Osteoblast (primary cell): ENCODE results near the gene ASIC3. TPM values are rescaled to one million over a fixed set of nuclear protein-coding genes. Genes with fewer than 3 reads are reported as not detected.
A peak's percentile ranks its signal among the peaks of the same experiment; 100 is the strongest.

ENCODE experiments used
- DNase-seq: peaks from one replicate; pipeline ENCODE4 v3.0.0; 2011; ENCODE audit warnings: low spot score, mixed read lengths; ENCODE audit not compliant: insufficient read length; ENCODE audit errors: missing footprints
- H2AFZ ChIP-seq: 2 replicates; pipeline ENCODE4 v1.6.0; 2011; ENCODE audit warnings: mild to moderate bottlenecking, low read length
- H3K27ac ChIP-seq: 2 replicates; pipeline ENCODE4 v1.5.1; 2011; ENCODE audit warnings: mild to moderate bottlenecking, low read depth, low read length, moderate library complexity
- H3K27me3 ChIP-seq: 2 replicates; pipeline ENCODE4 v1.6.0; 2012; ENCODE audit warnings: mild to moderate bottlenecking, control low read depth, inconsistent platforms, low read length, moderate library complexity; ENCODE audit not compliant: insufficient read depth
- H3K36me3 ChIP-seq: 2 replicates; pipeline ENCODE4 v1.5.1; 2011; ENCODE audit warnings: mild to moderate bottlenecking, low read length, control low read depth, moderate library complexity; ENCODE audit not compliant: insufficient read depth
- H3K4me1 ChIP-seq: 2 replicates; pipeline ENCODE4 v1.5.1; 2011; ENCODE audit warnings: mild to moderate bottlenecking, low read length, control low read depth, moderate library complexity; ENCODE audit not compliant: insufficient read depth
- H3K4me2 ChIP-seq: 2 replicates; pipeline ENCODE4 v1.6.0; 2011; ENCODE audit warnings: mild to moderate bottlenecking, low read length; ENCODE audit not compliant: insufficient read depth
- H3K4me3 ChIP-seq: fragments of 200-600 bp; sonication (generic); 3 replicates; pipeline ENCODE4 v1.5.1; 2012; ENCODE audit warnings: mild to moderate bottlenecking, low read length, inconsistent platforms; ENCODE audit not compliant: insufficient read depth
- H3K79me2 ChIP-seq: 2 replicates; pipeline ENCODE4 v1.6.0; 2012; ENCODE audit warnings: mild to moderate bottlenecking, low read length, control low read depth, inconsistent platforms; ENCODE audit not compliant: insufficient read depth
- H3K9me3 ChIP-seq: 2 replicates; pipeline ENCODE4 v1.5.1; 2011; ENCODE audit warnings: low read depth, low read length, control low read depth
- H4K20me1 ChIP-seq: 2 replicates; pipeline ENCODE4 v1.6.0; 2012; ENCODE audit warnings: mild to moderate bottlenecking, low read length, control low read depth; ENCODE audit not compliant: insufficient read depth
- CTCF ChIP-seq: IDR thresholded peaks from 2 replicates; pipeline ENCODE4 v1.5.1; 2011; ENCODE audit warnings: mild to moderate bottlenecking, low read depth, low read length, moderate library complexity; ENCODE audit errors: extremely low read depth
- total RNA-seq: library from RNA; depleted of rRNA; stranded (reverse); fragments of >200 nt; gene quantifications from 2 replicates; pipeline ENCODE4 v1.2.3, GENCODE V29; 2012

ASIC3 gene
- total RNA-seq, 1 donor, result under 0.01 TPM

GRCh38 chr7:151075662-151075971, 27.3 kb downstream of the ASIC3 start:
- Histone ChIP-seq H2AFZ (no peak overlapping the region), H3K9me3 (no peaks in the 10 kb centered on the region), H3K4me2 (no peak overlapping the region), H4K20me1 (peaks cover 21% of the 10 kb centered on the region), H3K27ac (no peak overlapping the region), H3K4me1 (peaks cover 8% of the 10 kb centered on the region), H3K27me3 (no peaks in the 10 kb centered on the region), H3K79me2 (peaks cover 28% of the 10 kb centered on the region), H3K4me3 (no peak overlapping the region), H3K36me3 (peaks cover 41% of the 10 kb centered on the region)
- TF ChIP-seq CTCF, result no peak
- DNase-seq, result peak; percentile 81

- H3K36me3 ChIP-seq, result peaks cover 41% of the 10 kb centered on the region
- no peak overlapping the region for H3K27ac ChIP-seq
- no peak for DNase-seq
- no peak for TF ChIP-seq CTCF
- H3K4me1 ChIP-seq, result peaks cover 10% of the 10 kb centered on the region
- H3K9me3 ChIP-seq, result no peaks in the 10 kb centered on the region
- H3K27me3 ChIP-seq, result no peaks in the 10 kb centered on the region
- no peak overlapping the region for H2AFZ ChIP-seq
- peaks cover 21% of the 10 kb centered on the region for H4K20me1 ChIP-seq
- no peak overlapping the region for H3K4me3 ChIP-seq
- H3K79me2 ChIP-seq, result peaks cover 28% of the 10 kb centered on the region
- no peak overlapping the region for H3K4me2 ChIP-seq
Measured at GRCh38 chr7:151075978-151076426, 27.7 kb downstream of the ASIC3 start.

GRCh38 chr7:151076863-151077704, 28.8 kb downstream of the ASIC3 start:
- H3K36me3 ChIP-seq, result peaks cover 32% of the 10 kb centered on the region
- peaks cover 21% of the 10 kb centered on the region for H4K20me1 ChIP-seq
- H3K9me3 ChIP-seq, result no peaks in the 10 kb centered on the region
- TF ChIP-seq CTCF, result peak; percentile 43
- no peak overlapping the region for H3K27ac ChIP-seq
- H3K79me2 ChIP-seq, result peaks cover 31% of the 10 kb centered on the region
- H3K27me3 ChIP-seq, result no peaks in the 10 kb centered on the region
- peak; percentile 90 for DNase-seq
- H3K4me3 ChIP-seq, result no peak overlapping the region
- H2AFZ ChIP-seq, result no peak overlapping the region
- peaks cover 20% of the 10 kb centered on the region for H3K4me1 ChIP-seq
- no peak overlapping the region for H3K4me2 ChIP-seq

GRCh38 chr7:151077705-151078232, 29.4 kb downstream of the ASIC3 start:
- peaks cover 38% of the 10 kb centered on the region for H3K79me2 ChIP-seq
- TF ChIP-seq CTCF, result no peak
- no peak overlapping the region for H3K27ac ChIP-seq
- H3K4me1 ChIP-seq, result peaks cover 27% of the 10 kb centered on the region
- H3K4me3 ChIP-seq, result no peak overlapping the region
- H3K4me2 ChIP-seq, result no peak overlapping the region
- H3K36me3 ChIP-seq, result peaks cover 26% of the 10 kb centered on the region
- no peaks in the 10 kb centered on the region for H3K27me3 ChIP-seq
- no peaks in the 10 kb centered on the region for H3K9me3 ChIP-seq
- peaks cover 21% of the 10 kb centered on the region for H4K20me1 ChIP-seq
- peak; percentile 87 for DNase-seq
- H2AFZ ChIP-seq, result no peak overlapping the region
